GM12873 (cell line): Measurements from ENCODE around the gene MSH5.

ENCODE experiments used
- CTCF ChIP-seq: IDR thresholded peaks from 2 replicates; pipeline ENCODE4 v1.5.1; 2012; ENCODE audit warnings: low read depth, mild to moderate bottlenecking, moderate library complexity, low read length, control low read depth; ENCODE audit not compliant: insufficient read depth; ENCODE audit errors: missing control alignments

The MSH5 gene

GRCh38 chr6:31794866-31795615, 55.2 kb downstream of the MSH5 start:
- no peak for TF ChIP-seq CTCF

GRCh38 chr6:31795616-31796298, 56.0 kb downstream of the MSH5 start, which contains the start of gene VARS1:
Gene VARS1, minus strand, starts transcription at chr6:31795752. Its CDS starts 535 bp downstream, at chr6:31795217.
- TF ChIP-seq CTCF = peak; percentile 83

GRCh38 chr6:31796993-31797385, 57.2 kb downstream of the MSH5 start:
- no peak for TF ChIP-seq CTCF

DNA sequence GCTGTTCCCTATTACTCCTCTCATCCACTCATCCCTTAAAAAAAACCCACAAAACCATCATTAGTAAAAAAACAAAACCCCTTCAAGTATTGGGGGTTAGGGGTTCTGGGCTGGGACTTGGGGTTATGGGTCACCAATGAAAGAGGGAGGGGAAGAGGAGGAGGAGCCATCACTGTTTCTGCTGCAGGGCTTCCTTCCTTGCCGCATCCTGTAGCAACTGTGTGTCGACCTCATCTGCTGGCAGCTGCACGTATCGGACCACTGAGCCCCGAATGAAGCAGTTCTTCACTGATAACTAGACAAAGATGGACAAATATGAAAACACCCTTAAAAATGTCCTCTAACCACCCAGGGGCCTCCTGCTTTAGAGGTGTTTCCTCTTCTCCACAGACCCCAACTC, 57.8 kb downstream of the MSH5 start:
- no peak for TF ChIP-seq CTCF

DNA sequence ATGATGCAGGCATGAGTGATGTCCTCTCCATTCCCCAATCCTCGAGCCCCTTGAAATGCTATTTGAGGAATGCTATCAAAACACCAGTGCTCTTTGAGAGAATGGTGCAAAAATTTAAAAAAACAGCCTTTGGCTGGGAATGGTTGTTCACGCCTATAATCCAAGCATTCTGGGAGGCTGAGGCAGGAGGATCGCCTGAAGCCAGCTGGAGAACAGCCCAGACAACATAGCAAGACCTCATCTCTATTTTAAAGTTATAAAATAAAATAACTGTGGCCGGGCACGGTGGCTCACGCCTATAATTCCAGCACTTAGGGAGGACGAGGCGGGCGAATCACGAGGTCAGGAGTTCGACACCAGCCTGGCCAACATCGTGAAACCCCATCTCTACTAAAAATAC, 60.0 kb downstream of the MSH5 start:
- no peak for TF ChIP-seq CTCF

GRCh38 chr6:31805939-31806469, 66.2 kb downstream of the MSH5 start:
- TF ChIP-seq CTCF = no peak

DNA sequence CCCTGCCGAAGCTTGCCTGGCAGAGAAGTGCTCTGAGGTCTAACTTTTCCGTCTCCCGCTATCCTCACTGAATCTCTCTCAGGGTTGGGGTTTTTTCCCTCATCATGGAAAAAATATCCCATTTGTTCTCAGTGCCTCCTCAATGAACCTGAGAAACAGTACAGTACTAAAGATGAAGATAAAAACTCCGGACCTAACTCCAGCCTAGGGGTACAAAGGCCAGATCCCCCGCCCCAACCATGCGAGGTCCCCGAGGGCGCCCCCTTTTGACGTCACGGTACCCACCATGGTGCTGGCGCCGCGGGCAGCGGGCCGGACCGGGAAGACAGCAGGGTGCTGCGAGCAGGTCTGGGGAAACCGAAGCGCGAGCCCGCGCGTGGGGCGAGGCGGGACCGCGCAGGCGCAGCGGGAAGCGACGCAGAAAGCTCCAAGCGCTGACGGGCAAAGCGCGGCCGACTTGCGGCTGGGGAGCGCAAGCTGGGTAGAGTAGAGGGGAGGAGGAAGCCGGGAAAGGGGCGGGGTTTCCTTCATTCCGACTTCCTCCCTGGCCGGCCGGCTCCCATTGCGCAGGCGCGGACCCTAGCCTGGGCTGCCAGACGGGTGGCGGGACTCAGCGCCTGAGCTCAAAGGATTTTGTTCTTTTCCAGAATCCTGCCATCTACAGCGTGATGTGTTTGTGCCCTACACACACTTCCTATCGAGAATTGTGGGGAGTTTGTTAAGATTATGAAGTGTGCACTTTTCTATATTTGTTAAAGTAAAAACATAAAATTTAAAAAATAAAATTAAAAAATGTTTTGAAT, 66.9 kb downstream of the MSH5 start, which contains the start of gene LSM2:
TSS of gene LSM2 (minus strand) at position 497 of the 803 bp plus-strand sequence. CDS start at position 288, 209 bp downstream.
- peak; percentile 37 for TF ChIP-seq CTCF
